KMS-11 (cell line): ENCODE data around the gene HOMER2.

ENCODE experiments used
- H2AFZ ChIP-seq: fragments of 200-600 bp; sonication (generic); 2 replicates; pipeline ENCODE4 v1.6.1; 2016; ENCODE audit warnings: antibody characterized with exemption, mixed run types, low read depth
- H3K27ac ChIP-seq: fragments of 200-600 bp; sonication (generic); 2 replicates; pipeline ENCODE4 v1.6.1; 2016; ENCODE audit warnings: mild to moderate bottlenecking, mixed run types
- H3K27me3 ChIP-seq: fragments of 200-600 bp; sonication (generic); 2 replicates; pipeline ENCODE4 v1.6.1; 2017; ENCODE audit warnings: mild to moderate bottlenecking, low read depth, mixed run types, moderate library complexity; ENCODE audit not compliant: insufficient read depth
- H3K36me3 ChIP-seq: fragments of 200-600 bp; sonication (generic); 2 replicates; pipeline ENCODE4 v1.6.1; 2017; ENCODE audit warnings: mild to moderate bottlenecking, mixed run types; ENCODE audit not compliant: insufficient read depth
- H3K4me1 ChIP-seq: fragments of 200-600 bp; sonication (generic); 2 replicates; pipeline ENCODE4 v1.6.1; 2016; ENCODE audit warnings: mild to moderate bottlenecking, low read depth, mixed run types; ENCODE audit not compliant: poor library complexity, severe bottlenecking
- H3K4me2 ChIP-seq: fragments of 200-600 bp; sonication (generic); 2 replicates; pipeline ENCODE4 v1.7.0; 2016; ENCODE audit warnings: mild to moderate bottlenecking, mixed run types
- H3K4me3 ChIP-seq: fragments of 200-600 bp; sonication (generic); IDR thresholded peaks from 2 replicates; pipeline ENCODE4 v1.6.1; 2017; ENCODE audit warnings: low read depth, low read length, mixed read lengths; ENCODE audit not compliant: insufficient read depth
- H3K79me2 ChIP-seq: fragments of 200-600 bp; sonication (generic); 2 replicates; pipeline ENCODE4 v1.6.1; 2016; ENCODE audit warnings: low read depth, mixed run types; ENCODE audit not compliant: insufficient read depth
- H3K9ac ChIP-seq: fragments of 200-600 bp; sonication (generic); 2 replicates; pipeline ENCODE4 v1.6.1; 2016; ENCODE audit warnings: mild to moderate bottlenecking, mixed run types
- H4K20me1 ChIP-seq: fragments of 200-600 bp; sonication (generic); 2 replicates; pipeline ENCODE4 v1.6.1; 2016; ENCODE audit warnings: mild to moderate bottlenecking, mixed run types; ENCODE audit not compliant: insufficient read depth
- TF ChIP-seq, protein P1 (sequence below): fragments of 200-600 bp; sonication (generic); conservative IDR thresholded peaks from 2 replicates; pipeline ENCODE4 v1.6.1; 2017; ENCODE audit warnings: low read depth, mild to moderate bottlenecking, antibody characterized with exemption, low read length, moderate library complexity, mixed read lengths

Gene HOMER2

GRCh38 chr15:82918162-82918561, 34.4 kb downstream of the HOMER2 start:
- Histone ChIP-seq H3K4me3 (no peak overlapping the region), H4K20me1 (no peaks in the 10 kb centered on the region), H3K79me2 (no peaks in the 10 kb centered on the region), H3K27me3 (no peaks in the 10 kb centered on the region), H3K9ac (no peak overlapping the region), H3K36me3 (no peaks in the 10 kb centered on the region), H3K4me1 (no peaks in the 10 kb centered on the region), H3K27ac (no peak overlapping the region), H3K4me2 (no peak overlapping the region), H2AFZ (no peak overlapping the region)
- TF ChIP-seq, protein P1, sequence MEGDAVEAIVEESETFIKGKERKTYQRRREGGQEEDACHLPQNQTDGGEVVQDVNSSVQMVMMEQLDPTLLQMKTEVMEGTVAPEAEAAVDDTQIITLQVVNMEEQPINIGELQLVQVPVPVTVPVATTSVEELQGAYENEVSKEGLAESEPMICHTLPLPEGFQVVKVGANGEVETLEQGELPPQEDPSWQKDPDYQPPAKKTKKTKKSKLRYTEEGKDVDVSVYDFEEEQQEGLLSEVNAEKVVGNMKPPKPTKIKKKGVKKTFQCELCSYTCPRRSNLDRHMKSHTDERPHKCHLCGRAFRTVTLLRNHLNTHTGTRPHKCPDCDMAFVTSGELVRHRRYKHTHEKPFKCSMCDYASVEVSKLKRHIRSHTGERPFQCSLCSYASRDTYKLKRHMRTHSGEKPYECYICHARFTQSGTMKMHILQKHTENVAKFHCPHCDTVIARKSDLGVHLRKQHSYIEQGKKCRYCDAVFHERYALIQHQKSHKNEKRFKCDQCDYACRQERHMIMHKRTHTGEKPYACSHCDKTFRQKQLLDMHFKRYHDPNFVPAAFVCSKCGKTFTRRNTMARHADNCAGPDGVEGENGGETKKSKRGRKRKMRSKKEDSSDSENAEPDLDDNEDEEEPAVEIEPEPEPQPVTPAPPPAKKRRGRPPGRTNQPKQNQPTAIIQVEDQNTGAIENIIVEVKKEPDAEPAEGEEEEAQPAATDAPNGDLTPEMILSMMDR: no peak

GRCh38 chr15:82917249-82917648, 35.3 kb downstream of the HOMER2 start:
- no peak overlapping the region for H3K4me3 ChIP-seq
- H3K79me2 ChIP-seq: no peaks in the 10 kb centered on the region
- no peak overlapping the region for H3K4me2 ChIP-seq
- no peaks in the 10 kb centered on the region for H3K27me3 ChIP-seq
- TF ChIP-seq, protein P1: no peak
- no peaks in the 10 kb centered on the region for H4K20me1 ChIP-seq
- no peak overlapping the region for H3K9ac ChIP-seq
- H3K27ac ChIP-seq: no peak overlapping the region
- H2AFZ ChIP-seq: no peak overlapping the region
- no peaks in the 10 kb centered on the region for H3K4me1 ChIP-seq
- H3K36me3 ChIP-seq: no peaks in the 10 kb centered on the region

DNA sequence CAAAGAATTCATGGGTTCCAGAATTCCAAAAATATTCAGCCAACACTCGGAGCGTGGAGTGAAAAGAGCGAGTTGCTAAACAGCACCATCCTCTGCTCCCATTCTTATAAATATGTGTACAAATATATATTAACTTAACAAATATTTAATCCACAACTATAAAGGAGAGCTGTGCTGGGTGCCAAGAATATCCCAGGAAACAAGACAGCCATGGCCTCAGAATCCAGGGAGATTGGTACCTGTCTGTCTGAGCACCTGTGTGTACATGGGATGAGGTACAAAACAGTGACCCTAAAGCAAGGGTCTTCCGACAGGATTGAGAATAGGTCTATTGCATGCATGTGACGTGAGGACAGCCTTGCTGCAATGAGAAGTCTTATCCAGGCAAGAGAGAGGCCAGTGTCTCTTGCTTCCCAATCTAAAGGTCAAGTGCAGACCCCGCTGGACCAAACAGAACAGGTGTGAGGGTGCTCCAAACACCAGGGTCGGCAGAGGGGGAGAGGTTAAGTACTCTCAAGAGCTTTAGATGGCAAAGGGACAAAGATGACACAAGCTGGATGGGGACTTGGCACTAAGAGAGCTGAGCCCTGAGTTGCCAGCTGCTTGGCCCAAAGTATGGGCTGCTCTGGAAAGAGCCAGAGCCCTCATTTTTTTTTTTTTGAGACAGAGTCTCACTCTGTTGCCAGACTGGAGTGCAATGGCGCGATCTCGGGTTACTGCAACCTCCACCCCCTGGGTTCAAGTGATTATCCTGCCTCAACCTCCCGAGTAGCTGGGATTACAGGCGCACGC, 36.2 kb downstream of the HOMER2 start:
- no peaks in the 10 kb centered on the region for H3K4me1 ChIP-seq
- no peak overlapping the region for H3K9ac ChIP-seq
- no peak overlapping the region for H3K27ac ChIP-seq
- H3K27me3 ChIP-seq: no peaks in the 10 kb centered on the region
- TF ChIP-seq, protein P1: no peak
- H3K79me2 ChIP-seq: no peaks in the 10 kb centered on the region
- H3K4me3 ChIP-seq: no peak overlapping the region
- H3K4me2 ChIP-seq: no peak overlapping the region
- H3K36me3 ChIP-seq: no peaks in the 10 kb centered on the region
- H4K20me1 ChIP-seq: no peaks in the 10 kb centered on the region
- H2AFZ ChIP-seq: no peak overlapping the region

GRCh38 chr15:82914396-82914795, 38.1 kb downstream of the HOMER2 start:
- Histone ChIP-seq H3K36me3 (no peaks in the 10 kb centered on the region), H3K4me1 (no peaks in the 10 kb centered on the region), H3K9ac (no peak overlapping the region), H3K79me2 (no peaks in the 10 kb centered on the region), H2AFZ (no peak overlapping the region), H3K4me2 (no peak overlapping the region), H4K20me1 (no peaks in the 10 kb centered on the region), H3K27me3 (no peaks in the 10 kb centered on the region), H3K4me3 (no peak overlapping the region), H3K27ac (no peak overlapping the region)
- TF ChIP-seq, protein P1: no peak
